K562 (cell line): ENCODE data around the gene CLCNKB. TPM values are rescaled to one million over a fixed set of nuclear protein-coding genes. Genes with fewer than 3 reads are reported as not detected.

ENCODE experiments used
- ATAC-seq: fragments of 200-7000 bp; cut with Tn5 transposase; 3 replicates; pipeline ENCODE4 v1.9.1; 2020; ENCODE audit warnings: moderate library complexity
- BruUV-seq: library from RNA; stranded (reverse); fragments of 400-500 nt; replicated peaks from 2 replicates; lab custom pipeline; 2021; lab: Mats Ljungman, UMichigan
- CTCF ChIA-PET: fragments of 300-600 bp; formaldehyde crosslinking; extraction: SDS; loops from one replicate; lab custom pipeline; 2021; ENCODE audit warnings: low intra/inter-chr PET ratio; lab: Yijun Ruan, JAX
- POLR2A ChIA-PET: fragments of 300-600, 350-650 bp; sonication (Branson Sonifier 250); formaldehyde crosslinking; extraction: SDS; loops from one replicate; lab custom pipeline; 2021; ENCODE audit warnings: antibody characterized with exemption, inconsistent platforms; lab: Yijun Ruan, JAX
- DNase-seq, 4 experiments: peaks; one replicate each; pipeline versions ENCODE4 v3.0.0 to v3.0.0-alpha.2; 2011 to 2018; ENCODE audit warnings: low spot score in 3 of 4, mixed read lengths in 3 of 4; ENCODE audit errors: extremely low read depth in 1 of 4
- FAIRE-seq: peaks from 2 replicates; lab custom pipeline; 2011; peaks lifted over from hg19 to GRCh38; lab: Jason Lieb, UNC
- H2AFZ ChIP-seq: 2 replicates; pipeline ENCODE4 v1.6.0; 2011; ENCODE audit warnings: low read depth, low read length, control low read depth, inconsistent platforms
- H3K27ac ChIP-seq: fragments of 200-600 bp; 3 replicates; pipeline ENCODE4 v1.8.0; 2011; ENCODE audit warnings: low read depth, mild to moderate bottlenecking, control low read depth, inconsistent platforms, low read length, moderate library complexity, mixed read lengths; ENCODE audit errors: extremely low read depth
- H3K27me3 ChIP-seq, 2 experiments: fragments of 300-600 bp in 1 of 2; 2 replicates in 1 of 2; 3 replicates in 1 of 2; pipeline versions ENCODE4 v1.6.0 to v1.8.0; 2011; ENCODE audit warnings: inconsistent platforms in 2 of 2, low read length in 2 of 2, mild to moderate bottlenecking in 1 of 2, mixed read lengths in 1 of 2, moderate library complexity in 1 of 2; ENCODE audit not compliant: control insufficient read depth in 2 of 2, insufficient read depth in 2 of 2
- H3K36me3 ChIP-seq: fragments of 300-600 bp; 3 replicates; pipeline ENCODE4 v1.8.0; 2011; ENCODE audit warnings: mild to moderate bottlenecking, low read length, inconsistent platforms; ENCODE audit not compliant: control insufficient read depth, insufficient read depth
- H3K4me1 ChIP-seq, 2 experiments: fragments of 200-600 bp in 1 of 2; replicated peaks in 1 of 2; 2 replicates in 1 of 2; 3 replicates in 1 of 2; pipeline versions ENCODE4 v1.5.1 to v1.8.0; 2011; ENCODE audit warnings: inconsistent platforms in 2 of 2, low read length in 2 of 2, mild to moderate bottlenecking in 1 of 2, mixed read lengths in 1 of 2, moderate library complexity in 1 of 2; ENCODE audit not compliant: control insufficient read depth in 2 of 2, insufficient read depth in 2 of 2
- H3K4me2 ChIP-seq: 2 replicates; pipeline ENCODE4 v1.6.1; 2011; ENCODE audit warnings: low read length, control low read depth, inconsistent platforms, mixed read lengths; ENCODE audit not compliant: insufficient read depth
- H3K4me3 ChIP-seq: fragments of 200-600 bp; sonication (generic), shearing (Covaris generic); 2 replicates; pipeline ENCODE4 v1.5.1; 2016; ENCODE audit warnings: control low read depth, inconsistent platforms
- H3K79me2 ChIP-seq: fragments of 200-600 bp; 3 replicates; pipeline ENCODE4 v1.8.0; 2011; ENCODE audit warnings: low read length, inconsistent platforms; ENCODE audit not compliant: control insufficient read depth, insufficient read depth
- H3K9ac ChIP-seq, 2 experiments: 2 replicates each; pipeline versions ENCODE4 v1.6.0 to v1.6.1; 2011; ENCODE audit warnings: low read depth in 2 of 2, low read length in 2 of 2, control low read depth in 1 of 2, inconsistent platforms in 1 of 2, mild to moderate bottlenecking in 1 of 2, mixed read lengths in 1 of 2; ENCODE audit not compliant: insufficient read depth in 1 of 2
- H3K9me1 ChIP-seq: one replicate; pipeline ENCODE4 v1.6.0; 2011; ENCODE audit warnings: inconsistent platforms, mild to moderate bottlenecking, low read length, moderate library complexity; ENCODE audit not compliant: control insufficient read depth, insufficient read depth
- H3K9me3 ChIP-seq: replicated peaks from 2 replicates; pipeline ENCODE4 v1.5.1; 2011; ENCODE audit warnings: low read depth, low read length, inconsistent platforms; ENCODE audit not compliant: control insufficient read depth, insufficient read depth
- H4K20me1 ChIP-seq: replicated peaks from 2 replicates; pipeline ENCODE4 v1.6.1; 2011; ENCODE audit warnings: low read length, inconsistent platforms, mixed read lengths; ENCODE audit not compliant: control insufficient read depth, insufficient read depth
- BCOR ChIP-seq: fragments of 450-650 bp; IDR thresholded peaks from 2 replicates; pipeline ENCODE4 v1.6.1; 2016
- KDM1A ChIP-seq, 2 experiments: fragments of 450-650 bp; IDR thresholded peaks; 2 replicates each; pipeline ENCODE4 v1.6.1; 2016; ENCODE audit warnings: mild to moderate bottlenecking in 2 of 2
- MAFK ChIP-seq: IDR thresholded peaks from 2 replicates; pipeline ENCODE4 v1.6.1; 2011; ENCODE audit warnings: low read length, improper control_type of control experiment
- MTA2 ChIP-seq: fragments of 450-650 bp; IDR thresholded peaks from 2 replicates; pipeline ENCODE4 v1.6.1; 2016; ENCODE audit warnings: low read depth
- RBM25 ChIP-seq: fragments of 200-400 bp; formaldehyde crosslinking; IDR thresholded peaks from 2 replicates; pipeline ENCODE4 v1.6.1; 2018; ENCODE audit warnings: low read length, low read depth, moderate library complexity; ENCODE audit not compliant: severe bottlenecking
- U2AF1 ChIP-seq: fragments of 200-400 bp; formaldehyde crosslinking; optimal IDR thresholded peaks from 2 replicates; pipeline ENCODE3; 2017; ENCODE audit warnings: mild to moderate bottlenecking, low read depth, low read length, moderate library complexity
- ZFP36 ChIP-seq: fragments of 150-350 bp; IDR thresholded peaks from 2 replicates; pipeline ENCODE4 v1.6.1; 2018; ENCODE audit warnings: low read length, low read depth; ENCODE audit not compliant: partially characterized antibody
- ZSCAN32 ChIP-seq: fragments of 450-650 bp; formaldehyde crosslinking; IDR thresholded peaks from 2 replicates; pipeline ENCODE4 v1.4.0; 2020; ENCODE audit warnings: mild to moderate bottlenecking, moderate library complexity
- WGBS: fragments of 100-300 bp; shearing (Covaris generic); methylation state at CpG from one replicate; pipeline ENCODE4 v1.1.6; 2016; ENCODE audit warnings: low coverage, mixed read lengths; ENCODE audit not compliant: insufficient coverage; ENCODE audit errors: missing lambda C conversion rate; 5-methylcytosine and 5-hydroxymethylcytosine counted together
- in situ Hi-C: fragments of 300-500 bp; cut with MboI; formaldehyde crosslinking; loops from 4 replicates; pipeline ENCODE4 v1.15.0; 2018; ENCODE audit warnings: inconsistent platforms, mixed read lengths
- intact Hi-C: fragments of 100-400 bp; cut with micrococcal nuclease; formaldehyde crosslinking; loops from 2 replicates; pipeline ENCODE4 v1.14.2; 2022
- polyA plus RNA-seq, 8 experiments: library from polyadenylated mRNA; depleted of rRNA in 4 of 8; stranded (reverse) in 5 of 8; unstranded in 3 of 8; fragments of >200 nt; fragmentation: Nextera tagmentation in 2 of 8; fragmentation: Illumina TruSeq in 1 of 8; extraction: Ambion mirVana in 2 of 8; extraction: Trizol in 1 of 8; gene quantifications; 2 replicates each; pipeline versions ENCODE4 v1.2.1 to v1.2.3, GENCODE V29; 2011 to 2014; ENCODE audit warnings: inconsistent platforms in 1 of 8, missing spikeins in 1 of 8
- total RNA-seq, 7 experiments: library from RNA; depleted of rRNA in 6 of 7; stranded (reverse); fragments of >200 nt in 6 of 7; fragmentation: Illumina TruSeq in 2 of 7; extraction: Trizol in 2 of 7; gene quantifications; 2 replicates each; pipeline versions ENCODE4 v1.2.1 to v1.2.3, GENCODE V29; 2011 to 2021; ENCODE audit warnings: low replicate concordance in 1 of 7
- TF ChIP-seq, protein P1 (sequence below): sonication (generic); formaldehyde crosslinking; IDR thresholded peaks from 2 replicates; pipeline ENCODE4 v1.8.0; 2022; ENCODE audit warnings: mild to moderate bottlenecking, missing genetic modification reagents, borderline replicate concordance
- TF ChIP-seq, protein P2 (sequence below): sonication (generic); formaldehyde crosslinking; IDR thresholded peaks from 2 replicates; pipeline ENCODE4 v1.8.1; 2023; ENCODE audit warnings: mild to moderate bottlenecking, missing genetic modification reagents

Gene CLCNKB
- total and polyA plus RNA-seq, 9 of the 15 experiments (the other 6 are each of a cell fraction or from before 2014, with no cell fraction given): 0.08 to 1.7 (median 0.64) TPM

DNA sequence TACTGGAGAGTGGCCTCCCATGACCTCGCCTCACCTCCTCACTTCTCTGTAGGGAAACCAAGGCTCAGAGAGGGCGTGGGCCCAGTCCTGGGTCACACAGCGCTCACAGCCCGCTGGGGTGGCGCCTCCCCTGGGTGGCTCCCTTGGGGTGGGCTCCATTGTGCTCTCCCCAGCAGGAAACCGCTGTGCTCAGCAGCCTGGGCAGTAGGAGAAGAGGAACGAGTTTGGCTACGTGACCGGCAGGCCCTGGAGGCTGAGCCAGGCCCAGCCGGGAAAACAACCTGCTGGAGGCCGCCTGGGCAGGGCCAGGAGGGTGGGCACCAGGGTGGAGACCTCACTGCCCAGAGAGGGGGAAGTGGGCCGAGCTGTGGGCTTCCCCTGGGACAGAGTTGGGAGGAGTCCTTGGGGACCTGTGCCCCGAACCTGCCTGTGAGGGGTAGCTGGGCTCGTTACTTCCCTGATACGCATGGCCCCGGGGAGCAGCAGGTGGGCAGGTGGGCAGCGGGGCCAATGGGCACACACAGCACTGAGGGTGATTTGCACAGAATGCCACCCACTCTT is 44.8 kb downstream of the CLCNKB start:
- Histone ChIP-seq H3K9me3 (no peaks in the 10 kb centered on the region), H3K4me2 (no peak overlapping the region), H4K20me1 (no peaks in the 10 kb centered on the region), H2AFZ (peak overlapping the region; percentile 38; the same call in 1 of the 2 replicates), H3K27me3 (no peaks in the 10 kb centered on the region; a peak in 1 of 5 replicates), H3K27ac (no peak overlapping the region), H3K4me1 (peaks cover 10 to 31% of the 10 kb centered on the region in 2 experiments; a peak in 4 of 5 replicates), H3K9ac (peak overlapping the region in 1 of 2 experiments; percentile 67; a peak in 2 of 4 replicates), H3K4me3 (no peak overlapping the region), H3K79me2 (no peaks in the 10 kb centered on the region), H3K9me1 (no peaks in the 10 kb centered on the region), H3K36me3 (no peaks in the 10 kb centered on the region)
- 61% methylated on average over 15 of the region's 17 CpGs for WGBS
- CTCF ChIA-PET: no interaction called here
- POLR2A ChIA-PET: interaction anchor here (0.6 to 1.1 kb wide), 3 partner anchors 9 to 93 kb away, joined by 3 to 4 read pairs (median 3); no protein-coding TSS in a partner anchor
- intact Hi-C loops (no loop called here), in situ Hi-C loops (no loop called here)
- BruUV-seq: no TSS peak
- no peak for ATAC-seq
- no peak for TF ChIP-seq MTA2
- no peak for TF ChIP-seq ZSCAN32 (CRISPR knock-in tag)
- no peak for TF ChIP-seq U2AF1
- TF ChIP-seq BCOR: peak; percentile 77
- TF ChIP-seq KDM1A (IDR thresholded peaks at IDR 0.05): peak; percentile 41 to 52; a peak in 1 of 4 replicates
- TF ChIP-seq, protein P1, sequence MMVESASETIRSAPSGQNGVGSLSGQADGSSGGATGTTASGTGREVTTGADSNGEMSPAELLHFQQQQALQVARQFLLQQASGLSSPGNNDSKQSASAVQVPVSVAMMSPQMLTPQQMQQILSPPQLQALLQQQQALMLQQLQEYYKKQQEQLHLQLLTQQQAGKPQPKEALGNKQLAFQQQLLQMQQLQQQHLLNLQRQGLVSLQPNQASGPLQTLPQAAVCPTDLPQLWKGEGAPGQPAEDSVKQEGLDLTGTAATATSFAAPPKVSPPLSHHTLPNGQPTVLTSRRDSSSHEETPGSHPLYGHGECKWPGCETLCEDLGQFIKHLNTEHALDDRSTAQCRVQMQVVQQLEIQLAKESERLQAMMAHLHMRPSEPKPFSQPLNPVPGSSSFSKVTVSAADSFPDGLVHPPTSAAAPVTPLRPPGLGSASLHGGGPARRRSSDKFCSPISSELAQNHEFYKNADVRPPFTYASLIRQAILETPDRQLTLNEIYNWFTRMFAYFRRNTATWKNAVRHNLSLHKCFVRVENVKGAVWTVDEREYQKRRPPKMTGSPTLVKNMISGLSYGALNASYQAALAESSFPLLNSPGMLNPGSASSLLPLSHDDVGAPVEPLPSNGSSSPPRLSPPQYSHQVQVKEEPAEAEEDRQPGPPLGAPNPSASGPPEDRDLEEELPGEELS: no peak
- peak; percentile 17 for TF ChIP-seq RBM25
- TF ChIP-seq, protein P2, sequence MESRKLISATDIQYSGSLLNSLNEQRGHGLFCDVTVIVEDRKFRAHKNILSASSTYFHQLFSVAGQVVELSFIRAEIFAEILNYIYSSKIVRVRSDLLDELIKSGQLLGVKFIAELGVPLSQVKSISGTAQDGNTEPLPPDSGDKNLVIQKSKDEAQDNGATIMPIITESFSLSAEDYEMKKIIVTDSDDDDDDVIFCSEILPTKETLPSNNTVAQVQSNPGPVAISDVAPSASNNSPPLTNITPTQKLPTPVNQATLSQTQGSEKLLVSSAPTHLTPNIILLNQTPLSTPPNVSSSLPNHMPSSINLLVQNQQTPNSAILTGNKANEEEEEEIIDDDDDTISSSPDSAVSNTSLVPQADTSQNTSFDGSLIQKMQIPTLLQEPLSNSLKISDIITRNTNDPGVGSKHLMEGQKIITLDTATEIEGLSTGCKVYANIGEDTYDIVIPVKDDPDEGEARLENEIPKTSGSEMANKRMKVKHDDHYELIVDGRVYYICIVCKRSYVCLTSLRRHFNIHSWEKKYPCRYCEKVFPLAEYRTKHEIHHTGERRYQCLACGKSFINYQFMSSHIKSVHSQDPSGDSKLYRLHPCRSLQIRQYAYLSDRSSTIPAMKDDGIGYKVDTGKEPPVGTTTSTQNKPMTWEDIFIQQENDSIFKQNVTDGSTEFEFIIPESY (CRISPR knock-in tag): peak; percentile 55; the same call in 1 of the 2 replicates
- no peak for TF ChIP-seq MAFK
- TF ChIP-seq ZFP36: peak; percentile 82
- FAIRE-seq: no peak
- DNase-seq: no peak
